Raji (cell line): ENCODE measurements around the gene SAMD8.

Source experiments
- POLR2A ChIP-seq: IDR thresholded peaks from 2 replicates; pipeline ENCODE4 v1.6.1; 2011; ENCODE audit warnings: low read depth, low read length, control low read depth; ENCODE audit not compliant: insufficient read depth

The SAMD8 gene

DNA sequence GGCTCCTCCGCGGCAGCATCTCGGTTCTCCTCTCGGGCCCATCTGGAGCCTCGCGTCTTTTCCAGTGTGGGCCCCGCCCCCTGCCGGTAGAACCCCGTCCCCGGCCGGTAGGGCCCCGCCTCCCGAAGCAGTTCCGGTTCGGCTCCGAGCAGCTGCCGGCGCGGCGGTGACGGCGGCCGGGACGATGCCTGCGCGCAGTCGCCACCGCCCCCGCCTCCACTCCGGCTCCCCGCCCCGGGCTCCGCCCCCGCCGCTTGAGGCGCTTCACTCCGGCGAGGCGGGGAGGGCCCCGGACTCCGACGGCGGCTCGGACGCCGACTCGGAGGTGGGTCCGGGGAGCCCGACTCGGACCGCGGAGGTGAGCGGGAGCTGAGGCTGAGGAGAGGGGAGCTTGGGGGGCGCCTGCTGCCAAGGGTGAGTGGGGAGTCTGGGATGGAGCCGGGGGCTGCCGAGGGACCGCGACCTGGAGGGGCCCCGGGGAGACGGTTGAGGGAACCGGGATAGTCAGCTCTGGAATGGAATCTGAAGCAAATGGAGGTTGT is at the start of gene SAMD8:
Gene SAMD8 (plus strand): TSS at position 292 of the 542 bp plus-strand sequence. CDS start 38,873 bp downstream, outside the sequence.
- TF ChIP-seq POLR2A = peak; percentile 66

DNA sequence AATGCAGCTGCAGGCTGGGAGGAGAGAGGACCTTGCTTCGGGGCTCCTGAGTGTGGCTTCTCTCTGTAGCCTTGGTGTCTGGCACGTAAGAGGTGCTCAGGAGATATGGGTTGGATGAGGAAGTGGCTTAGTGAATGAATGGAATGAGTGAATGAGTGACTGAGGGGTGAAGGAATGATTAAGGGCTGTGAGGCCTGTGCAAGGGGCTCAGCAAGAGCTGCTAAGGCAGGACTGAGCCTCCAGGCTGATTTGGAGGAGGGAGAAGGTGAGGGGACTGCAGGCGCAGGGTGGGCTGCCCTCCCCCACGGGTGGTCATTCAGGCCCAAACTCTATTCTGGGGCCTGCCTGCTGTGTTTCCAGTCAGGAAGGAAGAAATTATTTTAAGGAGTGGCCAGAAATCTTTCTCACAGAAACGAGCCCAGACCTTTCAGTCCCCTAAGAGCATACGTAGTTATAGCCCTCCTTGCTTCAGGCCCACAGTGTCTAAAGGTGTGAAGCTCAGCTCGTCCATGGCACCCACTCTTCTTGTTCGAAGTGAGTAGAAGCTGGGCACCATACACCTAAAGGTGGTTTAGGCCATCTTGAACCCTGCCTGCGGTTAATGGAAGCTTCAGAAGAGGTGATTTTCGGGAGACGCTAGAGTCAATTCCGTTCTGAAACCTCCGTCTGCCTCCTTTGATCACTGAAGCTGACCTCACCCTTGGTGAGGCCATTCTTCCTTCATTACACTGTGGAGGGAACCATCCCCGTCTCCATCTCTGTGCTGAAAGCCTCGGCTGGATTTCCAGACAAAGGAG is 49.5 kb upstream of the SAMD8 start:
- TF ChIP-seq POLR2A = no peak

DNA sequence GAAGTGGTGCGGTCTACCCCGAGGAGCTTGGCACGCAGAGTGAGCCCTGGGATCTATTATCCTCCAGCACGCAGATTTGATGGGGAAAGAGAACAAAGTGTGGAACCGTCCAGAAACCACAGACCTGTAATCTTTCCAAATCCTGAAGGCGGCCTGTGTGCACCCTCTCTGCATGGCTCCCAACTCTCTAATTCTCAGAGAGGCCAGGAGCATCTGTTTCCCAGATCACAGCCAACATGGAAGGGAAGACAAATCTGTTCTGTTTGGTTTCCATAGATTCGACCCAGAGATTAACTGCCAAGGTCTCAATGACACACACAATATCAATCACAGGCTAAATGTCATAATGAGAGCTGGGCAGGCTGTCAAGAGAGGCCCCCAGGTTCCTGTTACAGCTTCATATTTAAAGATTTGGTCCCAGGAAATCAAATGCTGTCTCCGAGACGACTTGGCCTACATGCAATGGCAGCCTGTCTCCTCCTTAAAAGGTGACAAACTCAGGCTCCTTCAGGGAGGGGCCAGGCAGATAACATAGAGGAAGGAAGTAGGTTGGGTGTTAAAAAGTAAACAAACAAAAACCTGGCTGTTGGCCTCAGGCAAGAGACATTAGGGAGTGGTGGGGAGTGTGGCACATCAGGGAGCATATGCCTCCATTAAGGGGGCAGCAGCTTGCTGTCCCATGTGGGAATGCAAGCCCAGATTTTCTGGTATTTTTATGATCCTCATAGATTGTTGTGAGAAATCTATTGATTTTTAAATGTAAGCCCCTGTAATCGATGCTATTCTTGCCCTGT is 48.8 kb upstream of the SAMD8 start:
- TF ChIP-seq POLR2A = no peak

DNA sequence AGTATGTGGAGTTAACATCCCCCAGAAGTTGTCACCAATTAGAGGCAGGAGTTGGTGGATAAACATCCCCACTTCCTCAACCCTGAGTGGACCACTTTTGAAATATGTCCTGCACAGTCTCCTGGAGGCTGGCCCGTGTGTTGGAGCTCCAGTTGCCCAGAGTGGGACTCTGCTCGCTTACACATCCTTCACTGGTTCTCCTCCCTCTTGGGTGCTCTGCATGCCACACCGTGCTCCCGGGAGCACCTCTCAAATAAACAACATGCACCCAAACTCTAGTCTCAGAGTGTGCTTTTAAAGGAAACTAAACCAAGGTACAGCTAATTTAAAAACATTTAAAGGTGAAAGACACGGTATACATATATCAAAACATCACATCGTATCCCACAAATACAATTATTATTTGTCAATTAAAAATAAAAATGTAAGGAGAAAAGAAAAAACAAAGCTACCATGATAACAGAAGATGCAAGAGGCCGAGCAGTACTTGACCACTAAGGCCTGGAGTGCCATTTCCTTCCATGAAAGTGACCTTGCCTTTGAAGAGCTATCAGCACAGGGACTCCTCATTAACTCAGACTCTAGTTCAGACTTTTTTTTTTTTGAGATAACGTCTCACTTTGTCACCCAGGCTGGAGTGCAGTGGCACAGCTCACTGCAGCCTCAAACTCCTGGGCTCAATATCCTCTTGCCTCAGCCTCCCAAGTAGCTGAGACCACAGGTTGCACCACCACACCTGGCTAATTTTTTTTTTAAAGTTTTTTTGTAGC is 47.8 kb upstream of the SAMD8 start:
- TF ChIP-seq POLR2A = no peak

- no peak for TF ChIP-seq POLR2A
These were observed 46.4 kb upstream of the SAMD8 start for GRCh38 chr10:75065076-75065475.

GRCh38 chr10:75066271-75066670 is 45.2 kb upstream of the SAMD8 start:
- no peak for TF ChIP-seq POLR2A

- TF ChIP-seq POLR2A = no peak
These were observed 44.2 kb upstream of the SAMD8 start for GRCh38 chr10:75067272-75067671.

DNA sequence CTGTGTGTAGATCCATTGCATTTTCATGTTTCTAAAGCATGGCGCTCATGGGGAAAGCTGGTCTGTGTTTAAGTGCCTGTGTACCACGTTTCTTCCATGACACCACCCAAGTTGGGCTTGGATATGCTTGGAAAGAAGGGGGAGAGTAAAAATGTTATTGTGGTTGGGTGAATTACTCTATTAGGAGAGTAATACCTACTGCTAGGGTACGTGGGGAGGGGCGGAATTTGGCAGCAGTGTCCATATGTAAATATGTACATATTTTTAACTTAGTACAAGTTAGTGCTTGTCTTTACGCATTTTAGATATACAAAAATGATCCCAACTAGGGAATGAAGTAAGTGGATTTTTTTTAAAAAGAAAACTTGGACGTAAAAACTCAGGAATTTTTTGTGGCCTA is 42.9 kb upstream of the SAMD8 start:
- TF ChIP-seq POLR2A = no peak

DNA sequence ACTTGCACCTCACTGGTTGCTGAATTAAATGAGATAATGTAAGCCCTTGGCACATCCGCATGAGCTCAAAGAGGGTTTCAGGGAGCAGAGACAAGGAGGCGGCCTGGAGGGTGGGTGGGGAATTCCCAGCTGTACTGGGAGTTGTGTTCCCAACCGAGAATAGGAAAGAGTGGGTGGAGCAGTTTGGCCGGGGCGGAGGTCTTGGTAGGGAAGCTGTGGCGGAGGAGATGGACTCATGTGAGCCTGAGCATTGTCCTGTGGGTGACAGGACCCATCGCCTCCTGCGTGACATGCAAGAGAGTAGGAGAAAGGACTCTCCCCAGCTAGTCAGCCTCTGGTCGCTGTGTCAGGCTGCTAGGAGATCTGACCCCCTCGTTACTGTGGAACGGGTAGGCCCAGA is 41.0 kb upstream of the SAMD8 start:
- TF ChIP-seq POLR2A = no peak

- TF ChIP-seq POLR2A = no peak
These were observed 40.5 kb upstream of the SAMD8 start for GRCh38 chr10:75070961-75071428.

- no peak for TF ChIP-seq POLR2A
These were observed 39.7 kb upstream of the SAMD8 start for GRCh38 chr10:75071756-75072155.

DNA sequence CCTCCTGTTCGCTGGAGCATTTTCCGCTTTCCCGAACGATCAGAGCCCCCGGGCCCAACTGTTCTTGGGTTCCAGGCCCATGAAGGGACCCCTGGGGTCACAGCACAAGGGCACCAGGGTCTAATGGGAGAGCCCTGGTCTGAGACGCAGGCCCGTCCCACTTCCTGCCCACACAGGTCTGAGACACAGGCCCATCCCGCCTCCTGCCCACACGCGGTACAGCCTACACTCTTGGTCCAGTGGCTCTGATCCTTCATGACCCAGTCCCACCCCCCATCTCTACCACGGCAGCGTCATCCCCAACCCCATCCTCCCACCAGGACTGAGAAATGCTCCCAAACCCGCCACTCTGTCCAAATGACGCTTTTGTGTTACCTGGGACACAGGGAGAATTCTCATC is 38.7 kb upstream of the SAMD8 start:
- TF ChIP-seq POLR2A = no peak

DNA sequence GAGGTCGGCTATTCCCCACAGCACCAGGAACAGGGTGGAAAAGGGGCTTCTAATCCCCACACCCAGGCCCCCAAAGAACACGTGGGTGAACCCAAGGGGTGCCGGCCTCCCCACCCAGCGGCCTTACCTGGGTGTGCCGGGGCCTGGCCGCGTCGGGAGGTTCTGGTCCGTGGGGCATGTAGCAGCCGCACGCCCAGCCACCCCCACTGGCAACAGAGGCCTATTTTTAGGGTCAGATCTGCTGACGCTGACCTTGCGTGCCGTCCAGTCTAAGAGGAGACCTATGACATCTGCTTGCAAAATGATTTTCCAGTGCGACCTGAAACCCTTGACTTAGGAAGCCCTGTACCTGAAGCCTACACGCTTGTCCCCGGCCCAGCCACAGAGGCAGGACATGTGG is 38.0 kb upstream of the SAMD8 start:
- TF ChIP-seq POLR2A = no peak

DNA sequence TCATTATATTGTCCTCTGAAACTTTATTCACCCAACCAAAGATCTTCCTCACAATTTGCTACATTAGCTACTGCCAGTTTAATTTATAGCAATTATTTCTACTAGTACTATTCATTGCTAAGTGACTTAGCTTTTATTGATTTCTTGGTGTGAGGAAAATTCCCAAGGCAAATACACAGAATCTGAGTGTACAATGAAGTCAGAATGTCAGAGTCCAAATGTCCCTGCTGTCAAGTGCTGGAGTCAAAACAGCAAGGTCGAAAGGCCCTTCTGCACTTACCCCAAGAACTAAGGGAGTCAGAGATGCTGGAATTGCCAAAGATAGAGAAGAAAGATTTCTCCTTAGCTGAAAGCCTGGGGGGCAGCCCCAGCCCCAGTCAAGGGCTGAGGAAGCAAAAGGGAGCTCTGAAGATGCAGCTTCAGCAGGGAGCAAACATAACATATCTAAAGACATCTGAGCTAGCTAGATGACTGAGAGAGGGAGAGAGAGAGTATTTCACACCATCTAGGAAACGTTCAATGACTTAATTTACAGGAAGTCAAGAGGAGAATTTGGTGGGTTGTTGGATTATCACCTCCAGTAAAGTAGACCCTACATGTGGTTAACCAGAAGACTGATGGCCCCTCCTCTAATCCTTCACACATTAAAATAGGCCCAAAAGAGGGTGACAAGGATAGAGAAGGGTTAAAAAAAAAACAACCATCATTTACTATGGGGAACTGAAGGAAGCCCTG is 36.6 kb upstream of the SAMD8 start:
- TF ChIP-seq POLR2A = no peak

GRCh38 chr10:75076348-75076747 is 35.1 kb upstream of the SAMD8 start:
- no peak for TF ChIP-seq POLR2A

GRCh38 chr10:75079436-75080083 is 31.9 kb upstream of the SAMD8 start:
- TF ChIP-seq POLR2A = no peak
